ENCODE results near the gene FANCB. TPM values are rescaled to one million over a fixed set of nuclear protein-coding genes. Genes with fewer than 3 reads are reported as not detected.

Gene FANCB
- total and polyA plus RNA-seq, 2 donors = 1.4 to 7.2 TPM

- 100% methylated on average over 1 of the region's 1 CpG for WGBS
- Histone ChIP-seq H3K4me3 (ENCODE audit: low read length in 2 of 2) (no peak overlapping the region), H3K4me1 (ENCODE audit: control insufficient read depth in 2 of 2, insufficient read depth in 2 of 2, low read length in 2 of 2) (peaks cover 0 to 4% of the 10 kb centered on the region in 2 donors), H3K27ac (ENCODE audit: low read depth in 1 of 2, low read length in 1 of 2) (no peak overlapping the region), H3K27me3 (ENCODE audit: control insufficient read depth in 2 of 2, insufficient read depth in 1 of 2, low read length in 1 of 2) (no peaks in the 10 kb centered on the region), H3K9me3 (ENCODE audit: control insufficient read depth in 2 of 2, insufficient read depth in 1 of 2, low read length in 1 of 2) (peaks cover 0 to 3% of the 10 kb centered on the region in 2 donors), H3K36me3 (ENCODE audit: control insufficient read depth in 2 of 2, insufficient read depth in 2 of 2, low read length in 1 of 2) (no peaks in the 10 kb centered on the region)
- no peak for DNase-seq (ENCODE audit: low read depth in 6 of 9, low spot score in 9 of 9)
Observed at GRCh38 chrX:14871767-14872166, 1.1 kb downstream of the FANCB start.

- Histone ChIP-seq H3K9me3 (ENCODE audit: control insufficient read depth in 2 of 2, insufficient read depth in 1 of 2, low read length in 1 of 2) (no peaks in the 10 kb centered on the region), H3K36me3 (ENCODE audit: control insufficient read depth in 2 of 2, insufficient read depth in 2 of 2, low read length in 1 of 2) (no peaks in the 10 kb centered on the region), H3K27ac (ENCODE audit: low read depth in 1 of 2, low read length in 1 of 2) (no peak overlapping the region), H3K4me3 (ENCODE audit: low read length in 2 of 2) (no peak overlapping the region), H3K4me1 (ENCODE audit: control insufficient read depth in 2 of 2, insufficient read depth in 2 of 2, low read length in 2 of 2) (no peaks in the 10 kb centered on the region), H3K27me3 (ENCODE audit: control insufficient read depth in 2 of 2, insufficient read depth in 1 of 2, low read length in 1 of 2) (no peaks in the 10 kb centered on the region)
- no peak for DNase-seq (ENCODE audit: low read depth in 6 of 9, low spot score in 9 of 9)
- WGBS = 100% methylated on average over 1 of the region's 1 CpG
Observed at GRCh38 chrX:14865201-14865600, 7.7 kb downstream of the FANCB start.

GRCh38 chrX:14864631-14865030, 8.2 kb downstream of the FANCB start:
- H3K4me3 ChIP-seq (ENCODE audit: low read length in 2 of 2) = no peak overlapping the region
- H3K36me3 ChIP-seq (ENCODE audit: control insufficient read depth in 2 of 2, insufficient read depth in 2 of 2, low read length in 1 of 2) = no peaks in the 10 kb centered on the region
- no peak overlapping the region for H3K27ac ChIP-seq (ENCODE audit: low read depth in 1 of 2, low read length in 1 of 2)
- WGBS = 95% methylated on average over 1 of the region's 1 CpG
- no peak for DNase-seq (ENCODE audit: low read depth in 6 of 9, low spot score in 9 of 9)
- no peaks in the 10 kb centered on the region for H3K4me1 ChIP-seq (ENCODE audit: control insufficient read depth in 2 of 2, insufficient read depth in 2 of 2, low read length in 2 of 2)
- H3K9me3 ChIP-seq (ENCODE audit: control insufficient read depth in 2 of 2, insufficient read depth in 1 of 2, low read length in 1 of 2) = no peaks in the 10 kb centered on the region
- H3K27me3 ChIP-seq (ENCODE audit: control insufficient read depth in 2 of 2, insufficient read depth in 1 of 2, low read length in 1 of 2) = no peaks in the 10 kb centered on the region

GRCh38 chrX:14851526-14851925, 21.3 kb downstream of the FANCB start:
- DNase-seq (ENCODE audit: low read depth in 6 of 9, low spot score in 9 of 9) = no peak
- 97% methylated on average over 3 of the region's 3 CpGs for WGBS
- no peaks in the 10 kb centered on the region for H3K9me3 ChIP-seq (ENCODE audit: control insufficient read depth in 2 of 2, insufficient read depth in 1 of 2, low read length in 1 of 2)
- no peak overlapping the region for H3K27ac ChIP-seq (ENCODE audit: low read depth in 1 of 2, low read length in 1 of 2)
- no peaks in the 10 kb centered on the region for H3K36me3 ChIP-seq (ENCODE audit: control insufficient read depth in 2 of 2, insufficient read depth in 2 of 2, low read length in 1 of 2)
- H3K27me3 ChIP-seq (ENCODE audit: control insufficient read depth in 2 of 2, insufficient read depth in 1 of 2, low read length in 1 of 2) = no peaks in the 10 kb centered on the region
- H3K4me1 ChIP-seq (ENCODE audit: control insufficient read depth in 2 of 2, insufficient read depth in 2 of 2, low read length in 2 of 2) = no peaks in the 10 kb centered on the region
- no peak overlapping the region for H3K4me3 ChIP-seq (ENCODE audit: low read length in 2 of 2)

- Histone ChIP-seq H3K36me3 (ENCODE audit: control insufficient read depth in 2 of 2, insufficient read depth in 2 of 2, low read length in 1 of 2) (no peaks in the 10 kb centered on the region), H3K4me3 (ENCODE audit: low read length in 2 of 2) (no peak overlapping the region), H3K4me1 (ENCODE audit: control insufficient read depth in 2 of 2, insufficient read depth in 2 of 2, low read length in 2 of 2) (no peaks in the 10 kb centered on the region), H3K27me3 (ENCODE audit: control insufficient read depth in 2 of 2, insufficient read depth in 1 of 2, low read length in 1 of 2) (no peaks in the 10 kb centered on the region), H3K27ac (ENCODE audit: low read depth in 1 of 2, low read length in 1 of 2) (no peak overlapping the region), H3K9me3 (ENCODE audit: control insufficient read depth in 2 of 2, insufficient read depth in 1 of 2, low read length in 1 of 2) (no peaks in the 10 kb centered on the region)
- WGBS = 92% methylated on average over 4 of the region's 4 CpGs
- no peak for DNase-seq (ENCODE audit: low read depth in 6 of 9, low spot score in 9 of 9)
Observed at GRCh38 chrX:14843666-14844065, 29.2 kb downstream of the FANCB start.

- Histone ChIP-seq H3K4me3 (ENCODE audit: low read length in 2 of 2) (no peak overlapping the region), H3K4me1 (ENCODE audit: control insufficient read depth in 2 of 2, insufficient read depth in 2 of 2, low read length in 2 of 2) (no peaks in the 10 kb centered on the region), H3K9me3 (ENCODE audit: control insufficient read depth in 2 of 2, insufficient read depth in 1 of 2, low read length in 1 of 2) (no peaks in the 10 kb centered on the region), H3K36me3 (ENCODE audit: control insufficient read depth in 2 of 2, insufficient read depth in 2 of 2, low read length in 1 of 2) (no peaks in the 10 kb centered on the region), H3K27me3 (ENCODE audit: control insufficient read depth in 2 of 2, insufficient read depth in 1 of 2, low read length in 1 of 2) (no peaks in the 10 kb centered on the region), H3K27ac (ENCODE audit: low read depth in 1 of 2, low read length in 1 of 2) (no peak overlapping the region)
- DNase-seq (ENCODE audit: low read depth in 6 of 9, low spot score in 9 of 9) = no peak
- WGBS = 96% methylated on average over 2 of the region's 2 CpGs
Observed at GRCh38 chrX:14837155-14837554, 35.7 kb downstream of the FANCB start.

GRCh38 chrX:14832586-14832985, 40.3 kb downstream of the FANCB start:
- Histone ChIP-seq H3K27me3 (ENCODE audit: control insufficient read depth in 2 of 2, insufficient read depth in 1 of 2, low read length in 1 of 2) (no peaks in the 10 kb centered on the region), H3K4me3 (ENCODE audit: low read length in 2 of 2) (no peak overlapping the region), H3K36me3 (ENCODE audit: control insufficient read depth in 2 of 2, insufficient read depth in 2 of 2, low read length in 1 of 2) (no peaks in the 10 kb centered on the region), H3K4me1 (ENCODE audit: control insufficient read depth in 2 of 2, insufficient read depth in 2 of 2, low read length in 2 of 2) (no peaks in the 10 kb centered on the region), H3K27ac (ENCODE audit: low read depth in 1 of 2, low read length in 1 of 2) (no peak overlapping the region), H3K9me3 (ENCODE audit: control insufficient read depth in 2 of 2, insufficient read depth in 1 of 2, low read length in 1 of 2) (no peaks in the 10 kb centered on the region)
- no peak for DNase-seq (ENCODE audit: low read depth in 6 of 9, low spot score in 9 of 9)

GRCh38 chrX:14832151-14832550, 40.7 kb downstream of the FANCB start:
- Histone ChIP-seq H3K4me3 (ENCODE audit: low read length in 2 of 2) (no peak overlapping the region), H3K27ac (ENCODE audit: low read depth in 1 of 2, low read length in 1 of 2) (no peak overlapping the region), H3K36me3 (ENCODE audit: control insufficient read depth in 2 of 2, insufficient read depth in 2 of 2, low read length in 1 of 2) (no peaks in the 10 kb centered on the region), H3K4me1 (ENCODE audit: control insufficient read depth in 2 of 2, insufficient read depth in 2 of 2, low read length in 2 of 2) (no peaks in the 10 kb centered on the region), H3K9me3 (ENCODE audit: control insufficient read depth in 2 of 2, insufficient read depth in 1 of 2, low read length in 1 of 2) (no peaks in the 10 kb centered on the region), H3K27me3 (ENCODE audit: control insufficient read depth in 2 of 2, insufficient read depth in 1 of 2, low read length in 1 of 2) (no peaks in the 10 kb centered on the region)
- WGBS = 98% methylated on average over 2 of the region's 2 CpGs
- DNase-seq (ENCODE audit: low read depth in 6 of 9, low spot score in 9 of 9) = no peak

- 99% methylated on average over 2 of the region's 2 CpGs for WGBS
- Histone ChIP-seq H3K27ac (ENCODE audit: low read depth in 1 of 2, low read length in 1 of 2) (no peak overlapping the region), H3K4me1 (ENCODE audit: control insufficient read depth in 2 of 2, insufficient read depth in 2 of 2, low read length in 2 of 2) (no peaks in the 10 kb centered on the region), H3K4me3 (ENCODE audit: low read length in 2 of 2) (no peak overlapping the region), H3K27me3 (ENCODE audit: control insufficient read depth in 2 of 2, insufficient read depth in 1 of 2, low read length in 1 of 2) (no peaks in the 10 kb centered on the region), H3K9me3 (ENCODE audit: control insufficient read depth in 2 of 2, insufficient read depth in 1 of 2, low read length in 1 of 2) (no peaks in the 10 kb centered on the region), H3K36me3 (ENCODE audit: control insufficient read depth in 2 of 2, insufficient read depth in 2 of 2, low read length in 1 of 2) (no peaks in the 10 kb centered on the region)
- DNase-seq (ENCODE audit: low read depth in 6 of 9, low spot score in 9 of 9) = no peak
Observed at GRCh38 chrX:14829643-14830042, 43.2 kb downstream of the FANCB start.

GRCh38 chrX:14826319-14826718, 46.5 kb downstream of the FANCB start:
- Histone ChIP-seq H3K27ac (ENCODE audit: low read depth in 1 of 2, low read length in 1 of 2) (no peak overlapping the region), H3K27me3 (ENCODE audit: control insufficient read depth in 2 of 2, insufficient read depth in 1 of 2, low read length in 1 of 2) (no peaks in the 10 kb centered on the region), H3K9me3 (ENCODE audit: control insufficient read depth in 2 of 2, insufficient read depth in 1 of 2, low read length in 1 of 2) (no peaks in the 10 kb centered on the region), H3K4me1 (ENCODE audit: control insufficient read depth in 2 of 2, insufficient read depth in 2 of 2, low read length in 2 of 2) (no peaks in the 10 kb centered on the region), H3K36me3 (ENCODE audit: control insufficient read depth in 2 of 2, insufficient read depth in 2 of 2, low read length in 1 of 2) (no peaks in the 10 kb centered on the region), H3K4me3 (ENCODE audit: low read length in 2 of 2) (no peak overlapping the region)
- DNase-seq (ENCODE audit: low read depth in 6 of 9, low spot score in 9 of 9) = no peak
- WGBS = 96% methylated on average over 3 of the region's 3 CpGs

Measured in thymus (tissue), 11 donors.